Esophagus muscularis mucosa (tissue), 4 donors: ENCODE data around the gene CABLES1. TPM values are rescaled to one million over a fixed set of nuclear protein-coding genes. Genes with fewer than 3 reads are reported as not detected.
A peak's percentile ranks its signal among the peaks of the same experiment; 100 is the strongest.

ENCODE experiments used
- DNase-seq: peaks from one replicate; pipeline ENCODE4 v3.0.0-alpha.2; 2017; ENCODE audit errors: extremely low spot score
- H3K27ac ChIP-seq, 4 donors: fragments of 200-600 bp; sonication (generic); replicated peaks in 1 of 4; 1 replicate in 3 of 4; 2 replicates in 1 of 4; pipeline ENCODE4 v1.5.1; 2016 to 2019; ENCODE audit warnings: mild to moderate bottlenecking in 1 of 4
- H3K27me3 ChIP-seq, 4 donors: fragments of 200-600 bp; sonication (generic); one replicate each; pipeline versions ENCODE4 v1.5.1 to v1.6.0; 2016 to 2019
- H3K36me3 ChIP-seq, 4 donors: fragments of 200-600 bp; sonication (generic); one replicate each; pipeline ENCODE4 v1.5.1; 2016 to 2019
- H3K4me1 ChIP-seq, 4 donors: fragments of 200-600 bp; sonication (generic); one replicate each; pipeline ENCODE4 v1.5.1; 2016 to 2019
- H3K4me3 ChIP-seq, 4 donors: fragments of 200-600 bp; sonication (generic); 1 replicate in 2 of 4; 2 replicates in 2 of 4; pipeline ENCODE4 v1.5.1; 2016 to 2019; ENCODE audit warnings: mild to moderate bottlenecking in 4 of 4, moderate library complexity in 1 of 4
- H3K9me3 ChIP-seq, 4 donors: fragments of 200-600 bp; sonication (generic); 1 replicate in 3 of 4; 2 replicates in 1 of 4; pipeline ENCODE4 v1.5.1; 2016 to 2019
- CTCF ChIP-seq, 3 experiments: fragments of 200-600 bp in 2 of 3; fragments of 450-650 bp in 1 of 3; sonication (generic) in 2 of 3; IDR thresholded peaks; one replicate each; pipeline ENCODE4 v1.5.1; 2017 to 2019; ENCODE audit warnings: antibody characterized with exemption in 3 of 3, mild to moderate bottlenecking in 2 of 3, moderate library complexity in 1 of 3
- EP300 ChIP-seq: sonication (generic); formaldehyde crosslinking; IDR thresholded peaks from one replicate; pipeline ENCODE4 v1.6.1; 2017; ENCODE audit warnings: antibody characterized with exemption
- POLR2A ChIP-seq: fragments of 450-650 bp; IDR thresholded peaks from one replicate; pipeline ENCODE4 v1.6.1; 2017; ENCODE audit warnings: antibody characterized with exemption, moderate library complexity, mild to moderate bottlenecking, low read depth
- POLR2AphosphoS5 ChIP-seq, 2 donors: sonication (generic); formaldehyde crosslinking; IDR thresholded peaks; one replicate each; pipeline ENCODE4 v1.6.1; 2017; ENCODE audit warnings: antibody characterized with exemption in 2 of 2
- WGBS: methylation state at CpG from one replicate; pipeline ENCODE4 v1.1.5; 2018; 5-methylcytosine and 5-hydroxymethylcytosine counted together
- intact Hi-C: fragments of 100-400 bp; cut with DNase I; formaldehyde crosslinking; loops from one replicate; pipeline ENCODE4 v1.15.1; 2023
- total RNA-seq, 4 donors: library from RNA; depleted of rRNA; stranded (reverse); fragments of >200 nt; gene quantifications; one replicate each; pipeline versions ENCODE4 v1.1.0 to v1.2.1, GENCODE V29; 2016

Gene CABLES1
- total RNA-seq, 4 donors from 2014 or later = 3.8 to 8.3 (median 6.4) TPM

DNA sequence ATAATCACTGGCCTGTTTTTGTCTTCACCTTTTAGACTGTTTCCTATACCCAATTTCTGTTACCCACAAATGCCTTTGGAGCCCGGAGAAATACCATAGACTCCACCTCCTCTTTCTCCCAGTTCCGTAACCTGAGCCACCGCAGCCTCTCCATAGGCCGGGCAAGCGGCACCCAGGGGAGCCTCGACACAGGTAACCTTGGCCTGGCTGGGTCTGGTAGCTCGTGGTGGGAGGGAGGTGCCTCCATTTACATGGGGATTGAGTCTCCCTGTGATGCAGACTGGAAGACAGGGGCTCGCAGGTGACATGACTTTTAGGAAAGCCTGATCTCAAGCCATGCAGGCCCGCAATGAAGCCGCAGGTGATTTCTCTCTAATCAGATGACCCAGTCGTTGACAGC lies 100.6 kb downstream of the CABLES1 start:
- Histone ChIP-seq H3K4me3 (no peak overlapping the region), H3K27me3 (no peaks in the 10 kb centered on the region), H3K9me3 (no peaks in the 10 kb centered on the region), H3K27ac (no peak overlapping the region), H3K4me1 (peaks cover 26 to 33% (median 31%) of the 10 kb centered on the region in 4 donors), H3K36me3 (no peaks in the 10 kb centered on the region)
- TF ChIP-seq POLR2AphosphoS5 (IDR thresholded peaks at IDR 0.05) (no peak), CTCF (IDR thresholded peaks at IDR 0.05) (no peak), EP300 (no peak), POLR2A (no peak)
- intact Hi-C loops = loop anchor here (5.0 to 10.0 kb wide), 2 partner anchors 104 to 119 kb away; no protein-coding TSS in a partner anchor
- no peak for DNase-seq
- WGBS = 91% methylated on average over 10 of the region's 11 CpGs

DNA sequence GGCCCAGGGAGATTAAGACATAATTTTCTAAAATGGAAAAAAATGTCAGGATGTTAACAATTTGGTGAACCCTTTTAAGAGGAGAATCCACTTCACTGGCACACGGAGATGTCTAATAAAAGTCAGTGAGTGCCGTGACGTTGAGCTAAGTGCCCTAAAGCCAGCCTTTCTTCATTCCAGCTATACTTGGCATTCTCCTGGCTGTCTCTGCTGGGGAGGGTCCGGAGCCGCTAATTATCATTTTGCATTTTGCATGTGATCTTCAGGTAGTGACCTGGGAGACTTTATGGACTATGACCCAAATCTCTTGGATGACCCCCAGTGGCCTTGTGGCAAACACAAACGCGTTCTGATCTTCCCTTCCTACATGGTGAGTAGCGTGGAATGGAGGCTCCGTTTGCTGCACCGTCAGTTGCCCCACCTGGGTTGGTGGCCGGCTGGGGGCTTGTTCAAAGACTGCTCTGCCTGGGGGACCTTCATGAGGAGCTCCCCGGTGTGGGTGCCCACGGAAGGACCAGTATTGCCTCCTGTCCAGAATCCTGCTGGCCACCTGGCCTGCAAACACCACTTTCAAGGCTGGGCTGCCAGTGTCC lies 101.7 kb downstream of the CABLES1 start:
- 85% methylated on average over 7 of the region's 13 CpGs for WGBS
- H3K9me3 ChIP-seq = no peaks in the 10 kb centered on the region
- peak overlapping the region in 1 of 4 donors; percentile 47 for H3K4me3 ChIP-seq
- no peaks in the 10 kb centered on the region for H3K27me3 ChIP-seq
- H3K36me3 ChIP-seq = no peaks in the 10 kb centered on the region
- TF ChIP-seq POLR2AphosphoS5 (IDR thresholded peaks at IDR 0.05) (no peak), POLR2A (no peak), EP300 (no peak), CTCF (IDR thresholded peaks at IDR 0.05) (no peak)
- H3K4me1 ChIP-seq = peaks cover 18 to 26% (median 24%) of the 10 kb centered on the region in 4 donors
- intact Hi-C loops = loop anchor here (5.0 to 10.0 kb wide), 2 partner anchors 105 to 118 kb away; no protein-coding TSS in a partner anchor
- peak overlapping the region; percentile 77 to 83 (median 78) for H3K27ac ChIP-seq
- DNase-seq = no peak

- 35% methylated on average over 13 of the region's 17 CpGs for WGBS
- intact Hi-C loops = loop anchor here (5.0 to 10.0 kb wide), 2 partner anchors 105 to 117 kb away; no protein-coding TSS in a partner anchor
These were observed 102.4 kb downstream of the CABLES1 start for GRCh38 chr18:23237524-23238151.

GRCh38 chr18:23238152-23238531 lies 102.9 kb downstream of the CABLES1 start:
- H3K36me3 ChIP-seq = no peaks in the 10 kb centered on the region
- H3K9me3 ChIP-seq = no peaks in the 10 kb centered on the region
- 32% methylated on average over 7 of the region's 7 CpGs for WGBS
- H3K27me3 ChIP-seq = no peaks in the 10 kb centered on the region
- peak overlapping the region; percentile 44 to 47 (median 46) for H3K4me3 ChIP-seq
- H3K4me1 ChIP-seq = peaks cover 18 to 23% (median 22%) of the 10 kb centered on the region in 4 donors
- no peak for DNase-seq
- TF ChIP-seq POLR2A = no peak
- no peak for TF ChIP-seq EP300
- no peak for TF ChIP-seq CTCF (IDR thresholded peaks at IDR 0.05)
- TF ChIP-seq POLR2AphosphoS5 (IDR thresholded peaks at IDR 0.05) = no peak
- intact Hi-C loops = loop anchor here (5.0 to 10.0 kb wide), 2 partner anchors 106 to 117 kb away; no protein-coding TSS in a partner anchor
- H3K27ac ChIP-seq = peak overlapping the region; percentile 77 to 83 (median 78)

More at GRCh38 chr18:23237524-23238151, 102.4 kb downstream of the CABLES1 start:
- H3K4me1 ChIP-seq = peaks cover 18 to 23% (median 22%) of the 10 kb centered on the region in 4 donors
- H3K36me3 ChIP-seq = no peaks in the 10 kb centered on the region
- TF ChIP-seq CTCF (IDR thresholded peaks at IDR 0.05) (peak in 1 of 3 experiments; percentile 34), POLR2A (no peak), POLR2AphosphoS5 (IDR thresholded peaks at IDR 0.05) (no peak), EP300 (no peak)
- H3K27ac ChIP-seq = peak overlapping the region; percentile 77 to 83 (median 78)
- no peaks in the 10 kb centered on the region for H3K9me3 ChIP-seq
- peak overlapping the region; percentile 44 to 47 (median 46) for H3K4me3 ChIP-seq
- no peaks in the 10 kb centered on the region for H3K27me3 ChIP-seq
- DNase-seq = no peak
